Right cardiac atrium (tissue), 5 donors: ENCODE data around the gene C6orf120. TPM values are rescaled to one million over a fixed set of nuclear protein-coding genes. Genes with fewer than 3 reads are reported as not detected.
A peak's percentile ranks its signal among the peaks of the same experiment; 100 is the strongest.

Experiments
- ATAC-seq, 2 donors: fragments of 200-7000 bp; cut with Tn5 transposase; one replicate each; pipeline versions ENCODE4 v1.8.0 to v1.9.1; 2020; ENCODE audit warnings: moderate library complexity in 2 of 2, mild to moderate bottlenecking in 1 of 2
- DNase-seq, 3 donors: peaks; one replicate each; pipeline ENCODE4 v3.0.0-alpha.2; 2020
- H3K27ac ChIP-seq: one replicate; pipeline ENCODE4 v1.5.1; 2013; ENCODE audit warnings: mild to moderate bottlenecking, low read length, control low read depth, moderate library complexity
- H3K27me3 ChIP-seq: one replicate; pipeline ENCODE4 v1.6.1; 2013; ENCODE audit not compliant: control insufficient read depth, insufficient read depth
- H3K4me1 ChIP-seq: one replicate; pipeline ENCODE4 v1.6.1; 2013; ENCODE audit warnings: low read length; ENCODE audit not compliant: control insufficient read depth, insufficient read depth
- H3K4me3 ChIP-seq: one replicate; pipeline ENCODE4 v1.5.1; 2013; ENCODE audit warnings: low read length, control low read depth
- H3K9me3 ChIP-seq: one replicate; pipeline ENCODE4 v1.6.1; 2013; ENCODE audit warnings: low read length; ENCODE audit not compliant: control insufficient read depth
- WGBS: extraction: QIAGEN DNeasy Blood & Tissue Kit; methylation state at CpG from one replicate; pipeline ENCODE4 v1.1.7; 2013; 5-methylcytosine and 5-hydroxymethylcytosine counted together
- intact Hi-C, 4 donors: fragments of 100-400 bp; cut with DNase I; formaldehyde crosslinking; loops; one replicate each; pipeline versions ENCODE4 v1.11.0 to v1.14.0; 2022 to 2023
- polyA plus RNA-seq: library from polyadenylated mRNA; stranded (reverse); fragments of 200-250 nt; gene quantifications from one replicate; pipeline ENCODE4 v1.2.3, GENCODE V29; 2013
- total RNA-seq, 4 donors: library from RNA; stranded (reverse); fragmentation: NEBNext Ultra II Directional; extraction: Animal tissue kit (Norgen Biotek cat#: 25700); gene quantifications; one replicate each; pipeline ENCODE4 v1.2.1, GENCODE V29; 2021
- donor health status: healthy with polysubstance abuse.
- donor health status: DM: no; HTN: yes; CAD: no.
- donor health status: DM: no; HTN: no; CAD: no.
- donor health status: DM: no; HTN: yes; CAD: no; lungs with severe emphysema.
- donor health status: DM: yes; HTN: yes; CAD: no.

The C6orf120 gene
- total and polyA plus RNA-seq, 5 donors = 7.5 to 16.1 (median 14.6) TPM

DNA sequence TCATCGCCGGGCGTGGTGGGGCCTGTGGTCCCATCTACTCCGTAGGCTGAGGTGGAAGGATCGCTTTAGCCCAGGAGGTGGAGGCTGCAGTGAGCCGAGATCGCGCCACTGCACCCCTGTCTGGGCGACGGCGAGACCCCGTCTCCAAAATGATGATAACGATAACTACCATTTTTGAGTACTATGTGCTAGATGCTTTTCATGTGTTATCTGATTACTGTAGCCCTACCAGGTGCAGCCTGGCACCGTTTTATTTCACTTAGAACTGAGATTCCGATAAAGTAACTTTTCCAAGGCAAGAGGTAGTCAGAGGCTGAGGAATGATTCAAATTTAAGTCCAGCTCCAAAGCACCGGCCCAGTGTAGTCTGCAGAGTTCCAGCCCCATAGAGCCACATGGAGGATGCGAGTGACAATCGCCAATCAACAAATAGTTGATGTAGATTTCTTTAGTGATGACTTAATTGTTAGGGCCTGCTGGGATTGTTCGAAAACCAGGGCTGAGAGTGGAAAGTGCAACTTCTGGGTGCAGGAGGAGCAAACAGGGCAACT, 50.2 kb downstream of the C6orf120 start:
- intact Hi-C loops = no loop called here
- DNase-seq (no peak), ATAC-seq (no peak)
- Histone ChIP-seq H3K4me1 (peaks cover 2% of the 10 kb centered on the region), H3K27me3 (no peaks in the 10 kb centered on the region), H3K9me3 (no peaks in the 10 kb centered on the region), H3K4me3 (peak overlapping the region; percentile 71), H3K27ac (peak overlapping the region; percentile 95)
- 6% methylated on average over 19 of the region's 19 CpGs for WGBS

Other genes with a start within 250 kb of the C6orf120 start
- gene WDR27, start 97 bp upstream of the C6orf120 start, total RNA-seq = 10 to 100 TPM in 3 of 4 donors, 1 to 10 TPM in 1; 9.6 to 13.6 (median 11.8) TPM
- gene WDR27, start 97 bp upstream of the C6orf120 start, polyA plus RNA-seq = 6.3 TPM
- gene PHF10, start 22.4 kb downstream of the C6orf120 start, total RNA-seq = 10 to 100 TPM; 59.6 to 70.0 (median 61.0) TPM
- gene PHF10, start 22.4 kb downstream of the C6orf120 start, polyA plus RNA-seq = 40.5 TPM
- gene DYNLT2, start 49.4 kb downstream of the C6orf120 start, total RNA-seq = 1 to 10 TPM in 2 of 4 donors, under 1 TPM in 2; 0.77 to 1.2 (median 0.90) TPM
- 1.2 TPM for gene DYNLT2, start 49.4 kb downstream of the C6orf120 start, polyA plus RNA-seq
- gene ERMARD, start 49.5 kb downstream of the C6orf120 start, total RNA-seq = 10 to 100 TPM; 10.3 to 13.2 (median 12.2) TPM
- 11.1 TPM for gene ERMARD, start 49.5 kb downstream of the C6orf120 start, polyA plus RNA-seq